Nephron progenitor cell (in vitro differentiated cells): ENCODE measurements around the gene SND1.

Source experiments
- DNase-seq: peaks from one replicate; pipeline ENCODE4 v3.0.0; 2021
- H3K27ac Mint-ChIP-seq: 2 replicates; pipeline ENCODE4 v1.8.0; 2021; ENCODE audit warnings: mild to moderate bottlenecking, moderate library complexity, mixed read lengths
- H3K27me3 Mint-ChIP-seq: 2 replicates; pipeline ENCODE4 v1.8.0; 2021; ENCODE audit warnings: mild to moderate bottlenecking, low read depth, mixed read lengths; ENCODE audit not compliant: poor library complexity
- H3K36me3 Mint-ChIP-seq: 2 replicates; pipeline ENCODE4 v1.8.0; 2021; ENCODE audit warnings: low read depth, mixed read lengths
- H3K4me1 Mint-ChIP-seq: 2 replicates; pipeline ENCODE4 v1.8.0; 2021; ENCODE audit warnings: mixed read lengths
- H3K4me3 Mint-ChIP-seq: 2 replicates; pipeline ENCODE4 v1.8.0; 2021; ENCODE audit warnings: mild to moderate bottlenecking, moderate library complexity, mixed read lengths
- H3K9me3 Mint-ChIP-seq: 2 replicates; pipeline ENCODE4 v1.8.0; 2021; ENCODE audit warnings: mild to moderate bottlenecking, moderate library complexity, mixed read lengths
- TF ChIP-seq, protein P1 (sequence below): fragments of 200-600 bp; sonication (generic); IDR thresholded peaks from 2 replicates; pipeline ENCODE4 v1.5.0; 2021; ENCODE audit warnings: antibody characterized with exemption

SND1 gene

DNA sequence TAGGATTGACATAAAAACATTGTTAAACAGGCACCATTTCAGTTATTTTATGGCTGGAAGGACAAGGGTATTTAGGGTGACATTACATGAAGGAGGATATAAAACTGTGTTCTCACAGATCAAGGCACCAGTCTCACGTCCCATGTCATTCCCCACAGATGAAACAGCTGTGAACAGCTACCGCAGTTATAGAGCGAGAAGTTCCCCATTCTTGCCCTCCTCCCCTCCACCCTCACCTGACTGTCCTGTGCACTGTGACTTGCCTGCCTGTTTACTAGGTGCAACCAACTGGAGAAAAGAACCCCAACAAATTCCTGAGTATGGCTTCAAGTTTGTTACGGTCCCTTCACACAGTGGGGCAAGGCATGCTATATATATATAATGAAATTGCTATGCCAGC is 141.6 kb downstream of the SND1 start:
- no peaks in the 10 kb centered on the region for H3K27me3 Mint-ChIP-seq
- H3K9me3 Mint-ChIP-seq: no peaks in the 10 kb centered on the region
- no peak overlapping the region for H3K4me3 Mint-ChIP-seq
- H3K36me3 Mint-ChIP-seq: no peaks in the 10 kb centered on the region
- H3K4me1 Mint-ChIP-seq: peaks cover 40% of the 10 kb centered on the region
- TF ChIP-seq, protein P1, sequence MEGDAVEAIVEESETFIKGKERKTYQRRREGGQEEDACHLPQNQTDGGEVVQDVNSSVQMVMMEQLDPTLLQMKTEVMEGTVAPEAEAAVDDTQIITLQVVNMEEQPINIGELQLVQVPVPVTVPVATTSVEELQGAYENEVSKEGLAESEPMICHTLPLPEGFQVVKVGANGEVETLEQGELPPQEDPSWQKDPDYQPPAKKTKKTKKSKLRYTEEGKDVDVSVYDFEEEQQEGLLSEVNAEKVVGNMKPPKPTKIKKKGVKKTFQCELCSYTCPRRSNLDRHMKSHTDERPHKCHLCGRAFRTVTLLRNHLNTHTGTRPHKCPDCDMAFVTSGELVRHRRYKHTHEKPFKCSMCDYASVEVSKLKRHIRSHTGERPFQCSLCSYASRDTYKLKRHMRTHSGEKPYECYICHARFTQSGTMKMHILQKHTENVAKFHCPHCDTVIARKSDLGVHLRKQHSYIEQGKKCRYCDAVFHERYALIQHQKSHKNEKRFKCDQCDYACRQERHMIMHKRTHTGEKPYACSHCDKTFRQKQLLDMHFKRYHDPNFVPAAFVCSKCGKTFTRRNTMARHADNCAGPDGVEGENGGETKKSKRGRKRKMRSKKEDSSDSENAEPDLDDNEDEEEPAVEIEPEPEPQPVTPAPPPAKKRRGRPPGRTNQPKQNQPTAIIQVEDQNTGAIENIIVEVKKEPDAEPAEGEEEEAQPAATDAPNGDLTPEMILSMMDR: no peak
- H3K27ac Mint-ChIP-seq: no peak overlapping the region
- DNase-seq: no peak

DNA sequence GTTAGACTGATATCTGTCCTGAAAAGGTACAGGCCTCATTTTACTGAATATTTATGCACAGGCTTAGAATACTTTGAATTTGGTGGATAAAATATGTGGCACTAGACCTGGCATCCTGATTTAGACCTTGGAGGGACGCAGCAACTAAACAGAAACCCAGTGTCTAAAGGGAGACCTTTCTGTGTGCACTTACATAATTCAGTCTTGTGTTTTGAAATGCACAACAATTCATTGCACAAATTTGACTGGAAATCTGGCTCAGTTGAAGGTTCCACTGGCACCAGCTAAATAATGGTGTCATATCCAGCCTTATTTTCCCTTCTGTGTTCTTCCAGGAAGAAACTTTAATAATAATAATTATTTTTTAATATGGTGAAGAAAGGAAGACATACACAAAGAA is 142.1 kb downstream of the SND1 start:
- no peak for DNase-seq
- no peak overlapping the region for H3K27ac Mint-ChIP-seq
- no peak overlapping the region for H3K4me3 Mint-ChIP-seq
- no peaks in the 10 kb centered on the region for H3K27me3 Mint-ChIP-seq
- H3K9me3 Mint-ChIP-seq: no peaks in the 10 kb centered on the region
- peaks cover 35% of the 10 kb centered on the region for H3K4me1 Mint-ChIP-seq
- H3K36me3 Mint-ChIP-seq: no peaks in the 10 kb centered on the region
- TF ChIP-seq, protein P1: no peak

DNA sequence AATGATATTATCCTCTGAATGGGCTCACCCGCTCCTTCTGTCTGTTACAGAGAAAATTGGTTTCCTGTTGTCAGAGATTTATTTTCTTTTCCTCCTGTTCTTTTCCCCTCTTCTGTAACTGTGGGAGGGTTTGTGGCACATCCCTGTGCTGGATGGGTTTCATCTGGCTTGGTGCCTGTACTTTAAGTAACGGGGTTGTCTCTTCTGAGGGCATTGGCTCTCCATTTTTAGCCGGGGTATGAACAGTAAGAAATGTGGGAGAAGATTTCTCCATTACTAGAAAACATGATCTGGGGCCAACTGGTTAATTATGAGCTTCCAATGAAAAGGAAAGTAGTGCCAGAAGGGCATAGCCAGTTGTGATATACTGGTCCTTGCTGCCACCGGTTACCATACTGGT is 142.6 kb downstream of the SND1 start:
- Mint-ChIP-seq H3K4me1 (peaks cover 31% of the 10 kb centered on the region), H3K36me3 (no peaks in the 10 kb centered on the region), H3K27me3 (no peaks in the 10 kb centered on the region), H3K9me3 (no peaks in the 10 kb centered on the region), H3K4me3 (no peak overlapping the region), H3K27ac (peak overlapping the region; percentile 88)
- TF ChIP-seq, protein P1: no peak
- no peak for DNase-seq

DNA sequence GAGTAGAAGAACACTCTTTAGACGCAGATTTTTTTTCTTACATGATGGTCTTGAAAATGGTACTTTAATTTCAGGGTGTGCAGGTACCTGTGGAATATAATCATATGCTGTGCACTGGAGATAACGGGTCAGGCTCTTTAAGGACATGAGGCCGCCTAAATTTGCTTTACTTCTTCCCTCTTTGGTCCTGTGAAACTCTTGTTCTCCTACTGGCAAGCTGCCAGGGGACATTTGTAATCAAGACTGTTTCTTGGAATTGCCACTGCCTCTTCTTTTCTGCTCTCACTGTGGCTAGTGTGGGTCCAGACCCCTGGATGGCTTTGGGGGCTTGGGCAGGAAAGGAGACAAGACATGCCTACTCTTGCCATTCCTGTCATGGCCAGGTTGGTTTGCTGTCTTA is 146.0 kb downstream of the SND1 start:
- DNase-seq: no peak
- Mint-ChIP-seq H3K27me3 (no peaks in the 10 kb centered on the region), H3K4me3 (no peak overlapping the region)

DNA sequence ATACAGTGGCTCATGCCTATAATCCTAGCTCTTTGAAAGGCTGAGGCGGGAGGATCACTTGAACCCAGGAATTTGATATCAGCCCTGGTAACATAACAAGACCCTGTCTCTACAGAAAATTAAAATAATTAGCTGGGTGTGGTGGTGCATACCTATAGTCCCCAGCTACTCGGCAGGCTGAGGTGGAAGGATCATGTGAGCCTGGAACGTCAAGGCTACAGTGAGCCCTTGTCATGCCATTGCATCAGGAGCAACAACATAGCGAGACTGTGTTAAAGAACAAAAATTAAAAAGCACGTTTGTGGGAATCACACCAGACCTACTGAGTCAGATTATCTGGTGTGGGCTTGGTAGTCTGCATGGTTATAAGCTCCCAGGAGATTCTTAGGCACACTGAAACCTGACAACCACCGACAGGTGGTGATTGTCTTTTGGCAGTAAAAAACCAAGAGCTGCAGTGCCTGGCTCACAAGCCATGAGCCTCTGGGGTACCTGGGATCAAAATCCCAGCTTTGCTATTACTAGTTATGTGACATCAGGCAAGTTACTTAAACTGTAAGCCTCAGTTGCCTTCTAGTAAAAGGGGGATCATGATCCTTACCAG is 146.9 kb downstream of the SND1 start:
- Mint-ChIP-seq H3K4me3 (no peak overlapping the region), H3K9me3 (no peaks in the 10 kb centered on the region), H3K27ac (no peak overlapping the region), H3K27me3 (no peaks in the 10 kb centered on the region), H3K36me3 (no peaks in the 10 kb centered on the region), H3K4me1 (peaks cover 11% of the 10 kb centered on the region)
- no peak for DNase-seq
- TF ChIP-seq, protein P1: no peak

More for the DNA sequence above, 146.0 kb downstream of the SND1 start:
- Mint-ChIP-seq H3K27ac (no peak overlapping the region), H3K9me3 (no peaks in the 10 kb centered on the region), H3K4me1 (peaks cover 16% of the 10 kb centered on the region), H3K36me3 (no peaks in the 10 kb centered on the region)
- TF ChIP-seq, protein P1: no peak

DNA sequence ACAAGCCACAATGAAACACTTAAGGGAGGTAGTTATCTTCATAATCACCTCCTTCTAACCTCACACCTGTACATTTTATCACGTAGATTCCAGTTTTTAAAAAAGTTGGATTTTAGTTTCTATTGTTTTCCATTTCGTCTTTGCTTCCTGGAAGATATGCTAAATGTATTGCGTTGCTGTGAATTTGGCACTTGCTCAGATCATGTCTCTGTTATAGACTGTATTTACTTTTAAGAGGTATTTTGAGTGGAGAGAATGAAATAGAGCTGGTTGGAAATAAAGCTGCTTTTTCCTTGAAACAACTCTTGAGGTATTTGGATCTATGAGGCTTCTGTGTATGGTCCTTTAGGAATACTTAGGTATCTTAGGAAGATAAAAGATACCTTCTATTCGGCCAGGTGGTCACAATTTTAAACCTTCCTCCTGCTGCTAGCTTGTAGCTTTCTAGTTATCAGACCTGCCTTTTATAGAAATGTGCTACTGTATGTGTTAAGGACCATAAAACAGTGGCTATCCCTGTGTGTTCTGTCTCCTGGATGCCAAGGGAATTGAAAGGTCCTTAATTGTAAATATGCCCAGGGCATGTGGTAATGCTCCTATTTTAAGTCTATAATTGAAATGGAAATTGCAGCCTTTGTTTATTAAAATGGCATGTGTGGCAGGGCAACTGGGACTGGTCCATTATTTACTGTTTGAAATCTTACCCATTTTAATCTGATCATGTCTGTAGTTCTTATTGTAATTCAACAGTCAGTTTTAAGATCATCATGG is 147.7 kb downstream of the SND1 start:
- TF ChIP-seq, protein P1: no peak
- Mint-ChIP-seq H3K4me1 (peaks cover 11% of the 10 kb centered on the region), H3K4me3 (no peak overlapping the region), H3K9me3 (no peaks in the 10 kb centered on the region), H3K27ac (no peak overlapping the region), H3K36me3 (no peaks in the 10 kb centered on the region), H3K27me3 (no peaks in the 10 kb centered on the region)
- DNase-seq: no peak
